Inflammatory macrophage treated with lipopolysaccharide for 4 hours (primary cell): Measurements from ENCODE around the gene GLMP.
"Not testable (repeated sequence)": the region's sequence is repeated elsewhere in the genome, so short reads cannot be mapped to it uniquely, and the experiment has no call there.

ENCODE experiments used
- DNase-seq: peaks from one replicate; pipeline ENCODE4 v3.0.0-alpha.2; 2020

The GLMP gene, protein sequence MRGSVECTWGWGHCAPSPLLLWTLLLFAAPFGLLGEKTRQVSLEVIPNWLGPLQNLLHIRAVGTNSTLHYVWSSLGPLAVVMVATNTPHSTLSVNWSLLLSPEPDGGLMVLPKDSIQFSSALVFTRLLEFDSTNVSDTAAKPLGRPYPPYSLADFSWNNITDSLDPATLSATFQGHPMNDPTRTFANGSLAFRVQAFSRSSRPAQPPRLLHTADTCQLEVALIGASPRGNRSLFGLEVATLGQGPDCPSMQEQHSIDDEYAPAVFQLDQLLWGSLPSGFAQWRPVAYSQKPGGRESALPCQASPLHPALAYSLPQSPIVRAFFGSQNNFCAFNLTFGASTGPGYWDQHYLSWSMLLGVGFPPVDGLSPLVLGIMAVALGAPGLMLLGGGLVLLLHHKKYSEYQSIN

GRCh38 chr1:156295391-156295947 lies at the start of gene GLMP:
Gene GLMP, minus strand, starts transcription at chr1:156295679. Its CDS starts 34 bp downstream, at chr1:156295645.
- DNase-seq: peak; percentile 63

DNA sequence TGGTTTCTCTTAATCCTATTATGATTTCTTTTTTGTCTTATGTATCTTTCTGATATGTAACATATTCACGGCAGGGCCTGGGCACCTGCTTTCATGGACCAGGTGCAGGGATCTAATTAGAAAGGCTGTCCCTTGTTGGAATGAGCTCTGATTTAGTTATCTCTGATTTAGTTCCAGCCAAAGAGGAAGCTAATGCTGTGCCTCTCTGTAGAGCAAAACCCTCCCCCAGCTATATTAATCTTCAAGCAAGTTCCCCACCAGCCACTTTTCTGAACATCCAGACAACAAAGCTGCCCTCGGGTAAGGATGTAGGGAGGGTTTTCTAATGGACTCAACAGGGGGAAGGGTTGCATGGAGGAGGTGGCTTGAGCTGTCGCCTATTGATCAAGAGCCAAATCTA lies 48.9 kb upstream of the GLMP start:
- DNase-seq: no peak

- peak; percentile 59 for DNase-seq
Observed at GRCh38 chr1:156342166-156342955, 46.9 kb upstream of the GLMP start.

DNA sequence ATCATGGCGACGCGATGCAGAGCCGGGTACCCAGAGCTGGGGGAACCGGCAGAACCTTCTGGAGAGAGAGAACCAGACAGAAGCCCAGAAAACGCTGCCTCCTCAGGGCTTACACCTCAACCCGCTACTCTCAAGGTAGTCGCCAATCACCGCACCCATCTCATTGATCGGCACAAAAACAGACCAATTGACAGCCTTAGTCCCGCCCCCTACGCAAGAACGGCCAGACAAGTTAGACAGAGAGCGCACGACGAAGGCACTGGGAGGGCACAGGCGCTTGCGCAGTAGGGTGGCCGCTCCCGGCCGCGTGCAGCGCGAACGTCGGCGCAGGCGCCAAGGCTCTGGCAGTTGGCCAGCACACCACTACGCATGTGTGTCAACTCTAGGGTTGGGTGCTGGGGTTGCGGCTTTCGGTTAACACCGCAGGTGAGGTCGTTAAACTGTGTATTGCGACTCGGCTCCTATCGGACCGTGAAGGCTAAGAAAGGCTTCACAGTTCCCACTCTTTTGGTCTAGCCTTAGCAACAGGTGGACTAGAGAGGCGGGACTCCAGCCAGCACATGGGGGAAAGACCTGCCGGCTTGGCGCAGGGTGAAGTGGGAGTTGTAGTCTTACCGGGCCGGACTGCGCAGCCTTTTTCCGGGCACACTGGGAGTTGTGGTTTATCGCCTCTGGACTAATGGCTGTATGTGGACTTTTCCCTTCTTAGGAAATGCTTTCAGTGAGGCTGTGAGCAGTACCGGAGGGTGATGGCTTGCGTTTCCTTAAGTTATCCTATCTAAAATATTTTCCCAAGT lies 42.9 kb upstream of the GLMP start, which contains the start of the genes CCT3 and TSACC:
CCT3 (minus strand) TSS at position 113 of the 797 bp plus-strand sequence; CDS start at position 5, 108 bp downstream.
TSACC (plus strand) TSS at position 347 of the 797 bp plus-strand sequence. CDS start 1,232 bp downstream, outside the sequence.
- DNase-seq: peak; percentile 99

- DNase-seq: no peak
Observed at GRCh38 chr1:156337888-156338179, 42.4 kb upstream of the GLMP start.

- no peak for DNase-seq
Observed at GRCh38 chr1:156337052-156337887, 41.8 kb upstream of the GLMP start.

DNA sequence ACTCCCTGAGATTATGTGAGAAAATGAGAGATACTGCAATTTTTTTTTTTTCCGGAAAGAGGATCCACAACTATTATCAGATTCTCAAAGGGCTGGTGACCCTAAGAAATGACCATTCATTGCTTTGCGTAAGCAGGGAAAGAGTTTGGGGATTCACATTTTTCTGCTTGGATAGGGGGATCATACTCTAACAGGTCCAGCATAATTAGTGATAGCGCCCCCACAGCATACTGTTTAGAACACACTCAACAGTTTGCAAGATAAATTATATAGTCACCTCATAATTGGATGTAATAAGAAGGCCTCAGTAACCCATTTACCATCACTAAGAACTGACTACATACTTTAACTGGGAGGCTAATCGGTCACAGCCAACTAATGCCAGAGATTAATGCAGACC lies 40.8 kb upstream of the GLMP start:
- DNase-seq: peak; percentile 15

GRCh38 chr1:156323179-156323578 lies 27.7 kb upstream of the GLMP start:
- not testable (repeated sequence) for DNase-seq

GRCh38 chr1:156320560-156320959 lies 25.1 kb upstream of the GLMP start:
- DNase-seq: no peak

DNA sequence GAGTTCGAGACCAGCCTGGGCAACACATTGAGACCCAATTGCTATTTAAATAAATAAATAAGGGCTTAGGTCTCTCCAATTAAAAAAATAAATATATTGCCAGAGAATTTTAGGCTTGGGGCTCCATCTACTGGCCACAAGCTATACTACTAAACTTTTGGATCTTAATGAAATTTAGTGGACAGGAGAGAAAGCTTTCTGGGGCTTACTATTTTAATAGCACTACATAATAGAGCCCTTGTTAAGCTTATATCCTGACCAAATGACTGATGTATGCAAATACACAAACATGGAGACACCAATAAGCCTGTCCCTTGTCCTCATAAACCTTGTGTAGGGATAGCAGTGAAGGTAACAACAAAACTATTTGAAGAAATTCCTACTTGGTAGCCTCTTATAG lies 24.2 kb upstream of the GLMP start:
- DNase-seq: peak; percentile 38

DNA sequence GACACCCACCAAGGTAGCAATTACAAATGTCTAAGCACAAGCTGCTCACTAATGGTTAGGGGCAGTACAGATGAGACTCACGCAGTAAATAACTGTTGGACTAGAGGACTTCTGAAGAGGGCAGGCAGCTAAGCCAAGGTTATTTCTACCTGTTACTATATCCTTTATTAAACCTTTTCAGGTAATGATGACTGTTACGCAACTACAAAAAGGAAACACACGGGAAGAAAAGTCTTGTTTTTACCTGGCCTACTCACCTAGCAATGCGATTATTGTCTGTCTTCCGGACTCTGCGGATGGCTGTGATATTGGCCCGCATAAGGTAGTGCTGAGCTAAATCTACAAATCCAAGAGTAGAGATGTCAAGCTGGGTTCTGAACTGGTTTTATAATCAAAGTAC lies 21.4 kb upstream of the GLMP start:
- DNase-seq: no peak

DNA sequence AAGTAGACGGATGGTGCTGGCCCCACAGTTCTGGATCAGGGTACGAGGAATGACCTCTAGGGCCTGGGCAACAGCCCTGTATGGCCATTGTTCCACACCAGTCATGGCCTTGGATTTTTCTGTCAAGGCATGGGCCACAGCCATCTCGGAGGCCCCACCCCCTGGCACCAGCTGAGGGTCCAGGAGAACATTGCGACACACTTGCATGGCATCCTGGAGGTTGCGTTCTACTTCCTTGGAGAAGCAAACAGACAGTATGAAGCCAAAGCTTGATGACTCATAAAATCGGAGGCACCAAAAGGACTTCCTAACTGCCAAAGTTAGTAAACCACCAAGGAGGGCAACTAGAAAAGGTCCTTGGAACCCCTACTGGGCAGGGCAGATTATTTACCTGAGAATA lies 15.5 kb upstream of the GLMP start:
- DNase-seq: no peak

DNA sequence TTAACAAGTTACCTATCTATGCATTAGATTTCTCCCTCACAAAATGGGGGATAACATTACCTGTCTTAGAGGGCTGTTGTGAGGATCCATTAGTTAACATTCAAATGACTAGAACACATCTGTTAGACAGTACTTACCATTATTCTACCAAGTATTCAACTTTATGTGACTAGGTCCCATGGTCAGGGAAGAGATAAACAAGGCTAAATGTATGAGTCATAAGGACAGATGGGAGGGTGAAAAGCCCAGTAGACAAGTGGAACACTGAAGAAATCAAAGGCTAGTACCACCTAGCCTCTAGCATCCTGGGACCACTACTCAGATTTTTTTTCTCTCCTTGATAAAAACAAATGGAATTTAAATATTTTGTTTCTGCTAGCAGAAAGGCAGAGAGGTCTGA lies 12.6 kb upstream of the GLMP start:
- no peak for DNase-seq

- DNase-seq: no peak
Observed at GRCh38 chr1:156305215-156305614, 9.7 kb upstream of the GLMP start.

DNA sequence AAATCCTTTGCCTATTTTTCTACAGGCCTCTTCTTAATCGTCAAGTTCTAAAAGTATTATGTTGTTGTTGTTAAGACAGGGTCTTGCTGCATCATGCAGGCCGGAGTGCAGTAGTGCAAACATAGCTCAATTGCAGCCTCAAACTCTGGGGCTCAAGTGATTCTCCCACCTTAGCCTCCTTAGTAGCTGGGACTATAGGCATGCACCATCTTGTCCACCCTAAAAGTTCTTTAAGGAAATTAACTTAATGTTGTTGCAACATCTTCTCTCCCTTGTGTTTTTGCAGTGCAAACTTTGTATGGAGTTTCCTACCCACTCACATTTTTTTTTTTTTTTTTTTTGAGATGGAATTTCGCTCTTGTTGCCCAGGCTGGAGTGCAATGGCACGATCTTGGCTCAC lies 7.8 kb upstream of the GLMP start:
- no peak for DNase-seq

- no peak for DNase-seq
Observed at GRCh38 chr1:156298852-156299357, 3.4 kb upstream of the GLMP start, which contains the start of gene VHLL. Gene VHLL, minus strand, starts transcription at chr1:156299307. Its CDS starts 118 bp downstream, at chr1:156299189.

DNA sequence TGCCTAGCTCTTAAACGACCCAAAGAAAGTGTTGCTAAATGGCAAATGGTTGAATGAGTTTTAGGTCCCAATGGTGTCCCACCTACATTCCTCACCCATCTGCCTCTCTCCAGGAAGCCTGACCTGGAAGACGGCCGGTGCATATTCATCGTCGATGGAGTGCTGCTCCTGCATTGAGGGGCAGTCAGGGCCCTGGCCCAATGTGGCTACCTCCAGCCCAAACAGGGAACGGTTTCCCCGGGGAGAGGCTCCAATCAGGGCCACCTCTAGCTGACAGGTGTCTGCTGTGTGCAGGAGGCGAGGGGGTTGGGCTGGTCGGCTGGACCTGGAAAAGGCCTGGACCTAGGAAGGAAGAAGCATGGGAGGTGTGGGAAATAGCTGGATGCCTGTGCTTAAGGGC lies 1.6 kb downstream of the GLMP start:
- DNase-seq: no peak

GRCh38 chr1:156293098-156293434 lies 2.4 kb downstream of the GLMP start:
- DNase-seq: no peak

DNA sequence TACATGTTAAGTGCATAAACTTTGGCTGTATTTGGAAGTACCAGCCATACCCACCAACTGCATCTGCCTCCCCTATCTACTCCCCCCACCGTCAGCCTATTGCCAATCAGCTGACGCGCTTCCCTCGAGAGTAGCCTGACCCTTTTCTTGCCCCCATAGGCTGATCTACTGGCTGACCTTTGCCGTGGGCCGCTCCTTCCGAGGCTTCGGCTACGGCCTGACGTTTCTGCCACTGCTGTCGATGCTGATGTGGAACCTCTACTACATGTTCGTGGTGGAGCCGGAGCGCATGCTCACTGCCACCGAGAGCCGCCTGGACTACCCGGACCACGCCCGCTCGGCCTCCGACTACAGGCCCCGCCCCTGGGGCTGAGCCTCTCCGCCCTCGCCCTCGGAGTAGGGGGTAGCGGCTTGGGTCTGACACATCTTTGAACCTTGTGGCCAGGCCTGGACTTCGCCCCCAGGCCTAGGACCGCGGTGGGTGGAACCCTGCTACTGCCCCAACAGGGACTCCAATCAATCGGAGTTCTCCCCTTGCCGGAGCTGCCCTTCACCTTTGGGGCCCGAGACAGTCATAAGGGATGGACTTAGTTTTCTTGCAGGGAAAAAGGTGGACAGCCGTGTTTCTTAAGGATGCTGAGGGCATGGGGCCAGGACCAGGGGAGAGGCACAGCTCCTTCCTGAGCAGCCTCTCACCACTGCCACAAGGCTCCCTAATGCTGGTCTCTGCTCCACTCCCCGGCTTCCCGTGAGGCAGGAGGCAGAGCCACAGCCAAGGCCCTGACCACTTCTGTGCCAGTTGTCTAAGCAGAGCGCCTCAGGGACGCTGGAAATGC lies 4.0 kb downstream of the GLMP start:
- peak; percentile 79 for DNase-seq

DNA sequence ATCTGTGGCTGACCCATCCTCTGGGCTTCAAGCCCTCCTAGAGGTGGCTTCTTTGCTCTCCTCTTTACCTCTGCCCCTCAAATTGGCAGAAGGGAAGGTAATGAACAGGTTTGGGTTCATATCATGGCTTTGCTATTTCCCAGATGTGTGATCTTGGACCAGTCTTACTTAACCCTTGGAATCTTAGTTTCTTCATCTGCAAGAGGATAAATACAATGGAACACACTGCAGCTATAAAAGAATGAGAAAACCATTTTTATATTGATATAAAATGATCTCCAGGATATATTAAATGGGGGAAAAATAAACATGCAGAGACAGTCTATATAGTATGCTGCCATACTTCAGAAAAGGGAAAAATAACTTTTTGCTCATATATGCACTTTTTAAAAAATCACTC lies 5.6 kb downstream of the GLMP start:
- no peak for DNase-seq

- no peak for DNase-seq
Observed at GRCh38 chr1:156286061-156286460, 9.4 kb downstream of the GLMP start.
